22Rv1 (cell line): ENCODE measurements around the gene TNFRSF19.

ENCODE experiments used
- CTCF ChIP-seq: fragments of 450-650 bp; IDR thresholded peaks from 2 replicates; pipeline ENCODE4 v1.5.1; 2017; ENCODE audit warnings: mild to moderate bottlenecking
- ZFX ChIP-seq: fragments of 450-650 bp; IDR thresholded peaks from 2 replicates; pipeline ENCODE4 v1.6.1; 2017; ENCODE audit warnings: antibody characterized with exemption, borderline replicate concordance

- TF ChIP-seq CTCF = no peak
- TF ChIP-seq ZFX = no peak
Observed at GRCh38 chr13:23636360-23636759, 66.1 kb downstream of the TNFRSF19 start.
